Brain microvascular endothelial cell (primary cell): ENCODE data around the gene EBLN1.

ENCODE experiments used
- DNase-seq: peaks from one replicate; pipeline ENCODE4 v3.0.0-alpha.2; 2020
- H3K27ac ChIP-seq: fragments of 250-450 bp; sonication (Bioruptor Pico); 2 replicates; pipeline ENCODE4 v1.5.1; 2020; ENCODE audit warnings: mild to moderate bottlenecking, moderate library complexity
- H3K27me3 ChIP-seq: fragments of 250-450 bp; sonication (Bioruptor Pico); replicated peaks from 2 replicates; pipeline ENCODE4 v1.5.1; 2020; ENCODE audit warnings: mild to moderate bottlenecking
- H3K36me3 ChIP-seq: fragments of 250-450 bp; sonication (Bioruptor Pico); replicated peaks from 2 replicates; pipeline ENCODE4 v1.5.1; 2020; ENCODE audit warnings: mild to moderate bottlenecking
- H3K4me3 ChIP-seq: 2 replicates; pipeline ENCODE4 v1.5.1; 2011; ENCODE audit warnings: low read depth, mild to moderate bottlenecking, control low read depth, low read length, moderate library complexity
- in situ Hi-C: cut with HindIII; loops from 2 replicates; pipeline ENCODE4 v1.10.0; 2017; ENCODE audit warnings: low sequenced_read_pairs, low pct_ligation_motif_present
- TF ChIP-seq, protein P1 (sequence below): IDR thresholded peaks from 2 replicates; pipeline ENCODE4 v1.5.1; 2011; ENCODE audit warnings: low read depth, mild to moderate bottlenecking, moderate library complexity, low read length, control low read depth, inconsistent platforms; ENCODE audit errors: missing control alignments

EBLN1 gene

DNA sequence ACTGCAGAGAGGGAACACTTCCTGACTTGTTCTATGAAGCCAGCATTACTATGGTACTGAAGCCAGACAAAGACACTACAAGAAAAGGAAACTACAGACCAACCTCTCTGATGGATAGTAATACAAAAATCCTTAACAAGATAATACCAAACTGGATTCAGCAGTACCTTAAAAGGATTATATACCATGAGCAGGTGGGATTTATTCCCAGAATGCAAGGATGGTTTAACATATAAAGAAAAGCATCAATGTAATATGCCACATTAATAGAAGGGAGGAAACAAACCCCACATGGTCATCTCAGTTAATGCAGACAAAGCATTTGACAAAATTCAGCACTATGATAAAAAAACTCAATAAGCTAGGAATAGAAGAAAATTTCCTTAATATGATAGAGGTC lies 47.2 kb downstream of the EBLN1 start:
- Histone ChIP-seq H3K36me3 (no peaks in the 10 kb centered on the region), H3K27me3 (no peaks in the 10 kb centered on the region), H3K4me3 (no peak overlapping the region), H3K27ac (no peak overlapping the region)
- no peak for DNase-seq
- in situ Hi-C loops: no loop called here
- TF ChIP-seq, protein P1, sequence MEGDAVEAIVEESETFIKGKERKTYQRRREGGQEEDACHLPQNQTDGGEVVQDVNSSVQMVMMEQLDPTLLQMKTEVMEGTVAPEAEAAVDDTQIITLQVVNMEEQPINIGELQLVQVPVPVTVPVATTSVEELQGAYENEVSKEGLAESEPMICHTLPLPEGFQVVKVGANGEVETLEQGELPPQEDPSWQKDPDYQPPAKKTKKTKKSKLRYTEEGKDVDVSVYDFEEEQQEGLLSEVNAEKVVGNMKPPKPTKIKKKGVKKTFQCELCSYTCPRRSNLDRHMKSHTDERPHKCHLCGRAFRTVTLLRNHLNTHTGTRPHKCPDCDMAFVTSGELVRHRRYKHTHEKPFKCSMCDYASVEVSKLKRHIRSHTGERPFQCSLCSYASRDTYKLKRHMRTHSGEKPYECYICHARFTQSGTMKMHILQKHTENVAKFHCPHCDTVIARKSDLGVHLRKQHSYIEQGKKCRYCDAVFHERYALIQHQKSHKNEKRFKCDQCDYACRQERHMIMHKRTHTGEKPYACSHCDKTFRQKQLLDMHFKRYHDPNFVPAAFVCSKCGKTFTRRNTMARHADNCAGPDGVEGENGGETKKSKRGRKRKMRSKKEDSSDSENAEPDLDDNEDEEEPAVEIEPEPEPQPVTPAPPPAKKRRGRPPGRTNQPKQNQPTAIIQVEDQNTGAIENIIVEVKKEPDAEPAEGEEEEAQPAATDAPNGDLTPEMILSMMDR: no peak

DNA sequence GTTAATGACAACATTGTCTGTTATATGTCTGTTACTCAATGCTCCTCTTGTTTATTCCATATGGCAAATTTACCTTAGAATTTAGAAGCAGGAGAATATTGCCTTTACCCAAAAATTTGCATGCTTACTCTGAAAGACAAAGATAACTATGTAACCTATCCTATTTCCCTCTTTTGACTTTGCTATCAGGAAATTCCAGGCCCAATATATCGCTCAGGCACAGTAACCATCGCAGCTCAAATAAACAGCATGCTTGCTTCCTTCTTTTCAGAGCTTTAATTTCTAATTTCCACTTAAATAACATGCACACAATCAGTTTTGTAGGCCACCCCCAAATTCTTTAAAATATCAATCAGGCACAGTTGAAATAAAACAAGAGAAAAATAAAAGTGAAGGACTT lies 57.8 kb downstream of the EBLN1 start:
- TF ChIP-seq, protein P1: no peak
- Histone ChIP-seq H3K27ac (no peak overlapping the region), H3K27me3 (no peaks in the 10 kb centered on the region), H3K4me3 (no peak overlapping the region), H3K36me3 (no peaks in the 10 kb centered on the region)
- in situ Hi-C loops: no loop called here
- no peak for DNase-seq

DNA sequence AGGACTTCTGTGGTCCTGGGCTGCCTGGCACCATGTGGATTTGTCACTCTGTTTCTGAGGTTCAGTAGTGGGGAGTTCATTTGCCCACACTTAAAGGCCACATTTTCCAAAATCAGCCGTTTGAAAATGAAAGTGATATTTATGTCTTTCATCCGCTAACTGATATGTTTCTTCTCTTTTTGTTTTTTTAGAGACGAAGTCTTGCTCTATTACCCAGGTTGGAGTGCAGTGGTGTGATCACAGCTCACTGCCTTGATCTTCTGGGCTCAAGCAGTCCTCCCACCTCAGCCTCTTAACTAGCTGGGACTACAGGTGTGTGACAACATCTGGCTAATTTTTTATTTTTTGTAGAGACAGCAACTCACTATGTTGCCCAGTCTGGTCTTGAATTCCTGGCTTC lies 58.6 kb downstream of the EBLN1 start:
- in situ Hi-C loops: no loop called here
- H3K27ac ChIP-seq: no peak overlapping the region
- H3K27me3 ChIP-seq: no peaks in the 10 kb centered on the region
- no peaks in the 10 kb centered on the region for H3K36me3 ChIP-seq
- H3K4me3 ChIP-seq: no peak overlapping the region
- no peak for DNase-seq
- TF ChIP-seq, protein P1: no peak
